Activated B cell treated with CpG ODN at 0.5 μM for 24 hours (primary cell): Measurements from ENCODE around the gene MIB1. TPM values are rescaled to one million over a fixed set of nuclear protein-coding genes. Genes with fewer than 3 reads are reported as not detected.

Experiments used
- ATAC-seq: fragments of 200-7000 bp; cut with Tn5 transposase; one replicate; pipeline ENCODE4 v1.10.0; 2021; ENCODE audit warnings: low read depth, mild to moderate bottlenecking, moderate library complexity
- CTCF ChIA-PET: fragments of 350-600 bp; sonication (Branson Sonifier 250); formaldehyde crosslinking; loops from one replicate; lab custom pipeline; 2021; ENCODE audit warnings: antibody characterized with exemption; lab: Charles Lee
- POLR2A ChIA-PET: fragments of 350-600 bp; sonication (Branson Sonifier 250); formaldehyde crosslinking; loops from one replicate; lab custom pipeline; 2021; ENCODE audit warnings: antibody characterized with exemption; lab: Charles Lee
- DNase-seq: peaks from one replicate; pipeline ENCODE4 v3.0.0; 2022
- H3K27ac Mint-ChIP-seq: one replicate; pipeline ENCODE4 v1.8.0; 2020; ENCODE audit warnings: mixed read lengths
- H3K27me3 Mint-ChIP-seq: one replicate; pipeline ENCODE4 v1.8.0; 2021; ENCODE audit warnings: mixed read lengths
- H3K36me3 Mint-ChIP-seq: one replicate; pipeline ENCODE4 v1.8.0; 2021; ENCODE audit warnings: low read depth, mixed read lengths
- H3K4me1 Mint-ChIP-seq: one replicate; pipeline ENCODE4 v1.8.0; 2021; ENCODE audit warnings: mixed read lengths
- H3K4me3 Mint-ChIP-seq: one replicate; pipeline ENCODE4 v1.8.0; 2020; ENCODE audit warnings: mild to moderate bottlenecking, mixed read lengths
- H3K9me3 Mint-ChIP-seq: one replicate; pipeline ENCODE4 v1.8.0; 2020; ENCODE audit warnings: mixed read lengths
- intact Hi-C: fragments of 100-400 bp; cut with micrococcal nuclease; formaldehyde crosslinking; loops from one replicate; pipeline ENCODE4 v1.15.1; 2024
- total RNA-seq: library from RNA; stranded (reverse); gene quantifications from 2 replicates; pipeline ENCODE4 v1.2.3, GENCODE V29; 2022
- TF ChIP-seq, protein P1 (sequence below): fragments of 200-600 bp; IDR thresholded peaks from one replicate; pipeline ENCODE4 v1.8.0; 2022; ENCODE audit warnings: antibody characterized with exemption, mild to moderate bottlenecking

The MIB1 gene
- total RNA-seq, 1 donor from 2014 or later, result 22.6 TPM

DNA sequence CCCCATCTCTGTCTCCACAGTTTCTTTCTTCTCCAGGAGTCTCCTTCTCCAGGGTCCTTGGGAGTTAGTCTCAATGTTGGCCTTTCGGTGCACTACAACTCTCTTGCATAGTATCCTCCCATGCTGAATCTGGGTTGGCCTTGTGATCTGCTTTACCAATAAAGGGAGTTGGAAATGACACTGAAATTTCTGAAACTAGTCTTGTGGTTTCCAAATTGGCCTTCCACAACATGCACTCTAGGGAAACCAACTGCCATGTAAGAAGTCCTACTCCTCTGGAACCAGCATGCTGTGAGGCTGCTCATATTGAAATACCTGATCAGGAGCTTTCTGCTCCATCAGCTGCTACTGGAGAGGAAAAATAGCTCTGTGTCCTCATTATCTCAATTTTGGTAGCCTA lies 26.1 kb upstream of the MIB1 start:
- TF ChIP-seq, protein P1, sequence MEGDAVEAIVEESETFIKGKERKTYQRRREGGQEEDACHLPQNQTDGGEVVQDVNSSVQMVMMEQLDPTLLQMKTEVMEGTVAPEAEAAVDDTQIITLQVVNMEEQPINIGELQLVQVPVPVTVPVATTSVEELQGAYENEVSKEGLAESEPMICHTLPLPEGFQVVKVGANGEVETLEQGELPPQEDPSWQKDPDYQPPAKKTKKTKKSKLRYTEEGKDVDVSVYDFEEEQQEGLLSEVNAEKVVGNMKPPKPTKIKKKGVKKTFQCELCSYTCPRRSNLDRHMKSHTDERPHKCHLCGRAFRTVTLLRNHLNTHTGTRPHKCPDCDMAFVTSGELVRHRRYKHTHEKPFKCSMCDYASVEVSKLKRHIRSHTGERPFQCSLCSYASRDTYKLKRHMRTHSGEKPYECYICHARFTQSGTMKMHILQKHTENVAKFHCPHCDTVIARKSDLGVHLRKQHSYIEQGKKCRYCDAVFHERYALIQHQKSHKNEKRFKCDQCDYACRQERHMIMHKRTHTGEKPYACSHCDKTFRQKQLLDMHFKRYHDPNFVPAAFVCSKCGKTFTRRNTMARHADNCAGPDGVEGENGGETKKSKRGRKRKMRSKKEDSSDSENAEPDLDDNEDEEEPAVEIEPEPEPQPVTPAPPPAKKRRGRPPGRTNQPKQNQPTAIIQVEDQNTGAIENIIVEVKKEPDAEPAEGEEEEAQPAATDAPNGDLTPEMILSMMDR, result no peak
- H3K4me1 Mint-ChIP-seq, result no peaks in the 10 kb centered on the region
- intact Hi-C loops, result no loop called here
- peaks cover 6% of the 10 kb centered on the region for H3K9me3 Mint-ChIP-seq
- no peak overlapping the region for H3K4me3 Mint-ChIP-seq
- no peaks in the 10 kb centered on the region for H3K36me3 Mint-ChIP-seq
- H3K27me3 Mint-ChIP-seq, result peaks cover 3% of the 10 kb centered on the region
- DNase-seq, result no peak
- ChIA-PET POLR2A (no interaction called here), CTCF (no interaction called here)
- ATAC-seq, result no peak
- no peak overlapping the region for H3K27ac Mint-ChIP-seq

DNA sequence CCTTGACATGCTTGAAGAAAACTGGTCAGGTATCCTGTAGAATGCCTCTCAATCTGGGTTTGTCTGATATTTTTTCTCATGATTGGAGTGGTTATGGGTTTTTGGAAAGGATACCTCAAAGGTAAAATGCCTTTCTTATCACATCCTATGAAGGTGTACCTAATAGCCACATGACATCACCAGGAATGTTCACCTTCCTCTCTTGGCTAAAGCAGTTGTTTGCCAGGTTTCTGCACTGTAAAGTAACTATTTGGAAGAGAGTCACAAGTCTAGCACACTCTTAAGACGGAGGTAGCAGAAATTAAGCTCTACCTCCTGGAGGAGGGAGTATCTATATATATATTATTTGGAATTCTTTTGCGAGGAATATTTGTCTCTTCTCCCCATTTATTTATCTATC lies 17.9 kb upstream of the MIB1 start:
- TF ChIP-seq, protein P1, result no peak
- intact Hi-C loops, result no loop called here
- H3K27ac Mint-ChIP-seq, result no peak overlapping the region
- no peak overlapping the region for H3K4me3 Mint-ChIP-seq
- no peak for DNase-seq
- CTCF ChIA-PET, result no interaction called here
- no peaks in the 10 kb centered on the region for H3K9me3 Mint-ChIP-seq
- POLR2A ChIA-PET, result no interaction called here
- no peaks in the 10 kb centered on the region for H3K4me1 Mint-ChIP-seq
- no peaks in the 10 kb centered on the region for H3K27me3 Mint-ChIP-seq
- no peak for ATAC-seq
- no peaks in the 10 kb centered on the region for H3K36me3 Mint-ChIP-seq

DNA sequence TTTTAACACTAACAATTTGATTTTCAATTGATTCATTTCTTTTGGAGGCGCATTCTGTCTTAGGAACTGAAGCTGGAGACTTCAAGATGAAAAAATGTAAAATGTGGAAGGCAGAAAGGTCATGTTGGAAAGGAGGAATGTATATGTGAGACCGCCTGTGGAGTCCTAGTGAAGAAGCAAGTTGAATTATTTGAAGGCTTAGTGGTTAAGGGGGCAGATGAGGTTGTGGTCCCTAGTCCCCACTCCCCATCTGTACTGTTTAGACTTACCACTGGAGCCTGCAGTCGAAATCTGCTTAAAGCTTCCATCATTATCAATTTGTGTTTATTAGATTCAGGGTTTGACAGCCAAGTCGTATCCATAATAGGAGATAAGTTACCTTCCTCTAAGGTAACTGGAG lies 15.4 kb upstream of the MIB1 start:
- intact Hi-C loops, result no loop called here
- no peaks in the 10 kb centered on the region for H3K4me1 Mint-ChIP-seq
- H3K36me3 Mint-ChIP-seq, result no peaks in the 10 kb centered on the region
- TF ChIP-seq, protein P1, result no peak
- ChIA-PET POLR2A (no interaction called here), CTCF (no interaction called here)
- H3K9me3 Mint-ChIP-seq, result no peaks in the 10 kb centered on the region
- H3K27me3 Mint-ChIP-seq, result no peaks in the 10 kb centered on the region
- ATAC-seq (no peak), DNase-seq (no peak)
- no peak overlapping the region for H3K27ac Mint-ChIP-seq
- H3K4me3 Mint-ChIP-seq, result no peak overlapping the region

DNA sequence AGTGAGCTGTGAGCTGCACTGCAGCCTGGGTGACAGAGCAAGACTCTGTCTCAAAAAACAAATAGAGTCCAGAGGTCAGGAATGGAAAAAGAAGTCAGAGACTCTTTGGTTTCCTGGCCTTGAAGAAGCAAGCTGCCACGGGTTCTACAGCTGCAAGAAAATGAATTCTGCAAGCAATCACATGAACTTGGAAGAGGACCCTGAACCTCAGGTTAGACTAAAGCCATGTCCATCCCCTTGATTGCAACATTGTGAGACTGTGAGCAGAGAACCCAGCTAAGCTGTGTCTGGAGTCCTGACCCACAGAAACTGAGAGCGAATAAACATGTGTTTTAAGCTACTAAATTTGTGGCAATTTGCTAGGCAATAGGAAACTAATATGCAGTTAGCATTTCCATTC lies 12.9 kb upstream of the MIB1 start:
- DNase-seq (no peak), ATAC-seq (no peak)
- no peak overlapping the region for H3K4me3 Mint-ChIP-seq
- TF ChIP-seq, protein P1, result no peak
- CTCF ChIA-PET, result no interaction called here
- POLR2A ChIA-PET, result no interaction called here
- intact Hi-C loops, result no loop called here
- no peak overlapping the region for H3K27ac Mint-ChIP-seq
- no peaks in the 10 kb centered on the region for H3K9me3 Mint-ChIP-seq
- H3K27me3 Mint-ChIP-seq, result no peaks in the 10 kb centered on the region
- no peaks in the 10 kb centered on the region for H3K4me1 Mint-ChIP-seq
- H3K36me3 Mint-ChIP-seq, result no peaks in the 10 kb centered on the region

DNA sequence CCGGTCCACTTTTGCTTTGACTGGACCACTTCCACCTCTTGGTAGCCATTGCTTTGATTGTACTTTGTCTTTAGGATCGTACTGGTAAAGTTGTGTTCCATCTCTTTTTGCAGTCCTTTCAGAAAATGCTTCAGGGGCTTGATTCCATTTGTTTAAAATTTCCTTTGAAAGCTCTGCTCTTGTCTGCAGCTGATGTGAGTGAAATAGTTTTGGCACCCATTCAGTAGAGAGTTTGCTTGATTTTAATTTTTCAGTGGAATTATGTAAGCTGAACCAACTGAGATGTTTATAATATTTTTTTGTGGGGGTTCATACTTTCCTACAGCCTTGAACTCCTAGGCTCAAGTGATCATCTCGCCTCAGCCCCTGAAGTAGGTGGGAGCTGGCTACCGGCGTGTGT lies 7.6 kb upstream of the MIB1 start:
- DNase-seq (no peak), ATAC-seq (no peak)
- CTCF ChIA-PET, result no interaction called here
- no peaks in the 10 kb centered on the region for H3K4me1 Mint-ChIP-seq
- H3K36me3 Mint-ChIP-seq, result no peaks in the 10 kb centered on the region
- H3K9me3 Mint-ChIP-seq, result no peaks in the 10 kb centered on the region
- no peak overlapping the region for H3K4me3 Mint-ChIP-seq
- H3K27me3 Mint-ChIP-seq, result no peaks in the 10 kb centered on the region
- no peak overlapping the region for H3K27ac Mint-ChIP-seq
- POLR2A ChIA-PET, result interaction anchor here (1.1 kb wide), 1 partner anchor 29 kb away, joined by 4 read pairs; no protein-coding TSS in a partner anchor
- intact Hi-C loops, result no loop called here
- TF ChIP-seq, protein P1, result no peak
